H1 (cell line): ENCODE results near the gene HNF4A. TPM values are rescaled to one million over a fixed set of nuclear protein-coding genes. Genes with fewer than 3 reads are reported as not detected.

ENCODE experiments used
- NANOG ChIP-seq: IDR thresholded peaks from 2 replicates; pipeline ENCODE4 v1.6.1; 2011; ENCODE audit warnings: low read length, low read depth, mild to moderate bottlenecking, inconsistent platforms; ENCODE audit not compliant: insufficient read depth, poor library complexity, severe bottlenecking
- TAF1 ChIP-seq: IDR thresholded peaks from 2 replicates; pipeline ENCODE4 v1.6.1; 2011; ENCODE audit warnings: mild to moderate bottlenecking, low read depth, low read length
- polyA plus RNA-seq, 7 experiments: library from polyadenylated mRNA; depleted of rRNA in 3 of 7; stranded (reverse) in 5 of 7; unstranded in 2 of 7; fragments of >200 nt in 5 of 7; fragments of 200-250 nt in 2 of 7; gene quantifications; 1 replicate in 5 of 7; 2 replicates in 1 of 7; 4 replicates in 1 of 7; pipeline versions ENCODE4 v1.2.1 to v1.2.3, GENCODE V29; 2011 to 2013; ENCODE audit warnings: missing spikeins in 2 of 7, mixed read lengths in 2 of 7
- total RNA-seq: library from RNA; stranded (reverse); fragmentation: NEBNext Ultra II Directional; extraction: Animal tissue kit (Norgen Biotek cat#: 25700); gene quantifications from 2 replicates; pipeline ENCODE4 v1.2.1, GENCODE V29; 2021
- TF ChIP-seq, protein P1 (sequence below): IDR thresholded peaks from 2 replicates; pipeline ENCODE4 v1.6.1; 2011; ENCODE audit warnings: low read depth, mild to moderate bottlenecking, low read length; ENCODE audit not compliant: insufficient read depth

Gene HNF4A
- total and polyA plus RNA-seq, 2 of the 8 experiments (the other 6 are each of a cell fraction or from before 2014, with no cell fraction given): 0.03 TPM; not detected in 1

DNA sequence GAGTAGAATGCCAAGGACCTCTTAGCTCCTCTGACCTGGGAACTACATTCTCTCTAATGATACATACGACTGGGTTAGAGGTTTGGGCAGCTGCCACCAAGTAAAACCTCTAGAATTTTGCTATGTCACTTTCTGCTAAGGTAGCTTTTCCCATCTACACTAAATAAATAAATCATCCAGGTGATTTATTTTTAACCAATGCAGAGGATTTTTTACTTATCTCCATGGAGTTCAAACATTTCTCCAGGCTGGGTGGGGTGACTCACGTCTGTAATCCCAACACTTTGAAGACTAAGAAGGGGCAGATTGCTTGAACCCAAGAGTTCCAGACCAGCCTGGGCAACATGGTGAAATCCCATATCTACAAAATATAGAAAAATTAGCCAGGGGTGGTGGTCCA is 27.1 kb downstream of the HNF4A start (continued):
- TF ChIP-seq TAF1: no peak
- no peak for TF ChIP-seq NANOG
- TF ChIP-seq, protein P1, sequence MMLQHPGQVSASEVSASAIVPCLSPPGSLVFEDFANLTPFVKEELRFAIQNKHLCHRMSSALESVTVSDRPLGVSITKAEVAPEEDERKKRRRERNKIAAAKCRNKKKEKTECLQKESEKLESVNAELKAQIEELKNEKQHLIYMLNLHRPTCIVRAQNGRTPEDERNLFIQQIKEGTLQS: no peak
